ENCODE measurements around the gene DNAJA3.

Gene DNAJA3

DNA sequence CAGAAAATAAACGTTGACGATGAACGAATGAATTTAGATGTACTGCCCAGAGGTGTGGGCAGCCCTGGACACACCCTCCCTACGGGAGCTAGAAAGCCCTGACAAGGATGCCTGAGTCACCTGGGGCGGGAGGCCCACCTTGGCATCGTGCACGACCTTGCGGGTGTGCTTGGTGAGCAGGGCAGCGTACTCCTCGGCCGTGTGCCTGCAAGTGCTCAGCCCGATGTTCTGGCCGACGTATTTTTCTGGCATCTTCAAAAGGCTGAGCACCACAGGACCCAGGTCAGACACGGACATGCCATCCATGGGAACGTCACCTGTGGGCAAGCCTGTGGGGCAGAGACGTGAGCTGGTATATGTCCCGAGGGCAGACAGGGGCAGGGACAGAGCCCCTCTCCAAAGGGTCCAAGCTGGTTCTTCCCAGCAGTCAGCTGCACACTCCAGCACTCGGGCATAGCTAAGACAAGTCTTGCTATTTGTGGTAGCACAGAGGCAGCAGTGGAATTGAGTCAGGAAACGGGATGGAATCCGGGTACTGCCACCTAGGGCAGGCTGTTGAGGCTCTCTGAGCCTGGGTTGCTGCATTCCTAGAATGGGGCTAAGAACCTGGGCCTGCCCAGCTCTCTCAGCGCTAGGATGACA lies 38.0 kb downstream of the DNAJA3 start:
- no peak overlapping the region for H2AFZ ChIP-seq
- no peak overlapping the region for H3K27ac ChIP-seq
- no peak overlapping the region for H3K4me3 ChIP-seq (ENCODE audit: low read depth, low read length)
- H3K79me2 ChIP-seq: no peaks in the 10 kb centered on the region
- no peaks in the 10 kb centered on the region for H3K36me3 ChIP-seq (ENCODE audit: control insufficient read depth, insufficient read depth, low read length)
- H3K4me2 ChIP-seq (ENCODE audit: low read length): no peak overlapping the region
- no peaks in the 10 kb centered on the region for H3K9me3 ChIP-seq (ENCODE audit: control insufficient read depth, low read length)
- TF ChIP-seq CTCF (IDR thresholded peaks at IDR 0.05): no peak
- no peaks in the 10 kb centered on the region for H3K27me3 ChIP-seq (ENCODE audit: control insufficient read depth, insufficient read depth, low read length)
- no peak overlapping the region for H3K9ac ChIP-seq
- H3K4me1 ChIP-seq: no peaks in the 10 kb centered on the region

- H3K27me3 ChIP-seq (ENCODE audit: control insufficient read depth, insufficient read depth, low read length): no peaks in the 10 kb centered on the region
- TF ChIP-seq CTCF (IDR thresholded peaks at IDR 0.05): no peak
- no peak overlapping the region for H2AFZ ChIP-seq
- no peak overlapping the region for H3K4me3 ChIP-seq (ENCODE audit: low read depth, low read length)
- no peaks in the 10 kb centered on the region for H3K4me1 ChIP-seq
- H3K9me3 ChIP-seq (ENCODE audit: control insufficient read depth, low read length): no peaks in the 10 kb centered on the region
- H3K9ac ChIP-seq: no peak overlapping the region
- no peaks in the 10 kb centered on the region for H3K79me2 ChIP-seq
- H3K27ac ChIP-seq: no peak overlapping the region
- H3K4me2 ChIP-seq (ENCODE audit: low read length): no peak overlapping the region
- H3K36me3 ChIP-seq (ENCODE audit: control insufficient read depth, insufficient read depth, low read length): no peaks in the 10 kb centered on the region
Observed at GRCh38 chr16:4465977-4466779, 40.5 kb downstream of the DNAJA3 start.

- no peaks in the 10 kb centered on the region for H3K27me3 ChIP-seq (ENCODE audit: control insufficient read depth, insufficient read depth, low read length)
- no peaks in the 10 kb centered on the region for H3K79me2 ChIP-seq
- no peak overlapping the region for H3K27ac ChIP-seq
- H3K4me1 ChIP-seq: no peaks in the 10 kb centered on the region
- H2AFZ ChIP-seq: no peak overlapping the region
- no peaks in the 10 kb centered on the region for H3K36me3 ChIP-seq (ENCODE audit: control insufficient read depth, insufficient read depth, low read length)
- no peak overlapping the region for H3K4me3 ChIP-seq (ENCODE audit: low read depth, low read length)
- no peak overlapping the region for H3K4me2 ChIP-seq (ENCODE audit: low read length)
- no peak overlapping the region for H3K9ac ChIP-seq
- TF ChIP-seq CTCF (IDR thresholded peaks at IDR 0.05): no peak
- no peaks in the 10 kb centered on the region for H3K9me3 ChIP-seq (ENCODE audit: control insufficient read depth, low read length)
Observed at GRCh38 chr16:4467916-4468315, 42.2 kb downstream of the DNAJA3 start.

DNA sequence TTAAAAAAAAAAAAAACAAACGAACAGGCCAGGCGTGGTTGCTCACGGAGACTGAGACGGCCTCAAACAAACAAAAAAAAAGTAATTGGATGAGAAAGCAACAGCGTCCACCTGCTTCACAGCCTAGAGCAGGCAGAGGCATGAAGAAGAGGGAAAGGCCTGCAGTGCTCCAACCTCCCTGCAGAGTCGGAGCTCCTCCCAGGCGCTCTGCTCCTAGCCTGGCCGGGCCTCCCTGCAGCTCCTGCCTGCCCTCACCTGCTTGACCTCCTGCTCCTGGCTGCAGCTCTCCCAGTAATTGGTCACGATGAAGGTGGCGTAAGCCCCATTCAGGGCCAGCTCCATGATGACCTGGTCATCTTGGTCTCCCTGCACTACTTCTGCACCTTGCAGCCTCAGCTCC lies 43.3 kb downstream of the DNAJA3 start:
- no peaks in the 10 kb centered on the region for H3K79me2 ChIP-seq
- H3K36me3 ChIP-seq (ENCODE audit: control insufficient read depth, insufficient read depth, low read length): no peaks in the 10 kb centered on the region
- no peak overlapping the region for H3K4me3 ChIP-seq (ENCODE audit: low read depth, low read length)
- no peaks in the 10 kb centered on the region for H3K27me3 ChIP-seq (ENCODE audit: control insufficient read depth, insufficient read depth, low read length)
- no peak overlapping the region for H2AFZ ChIP-seq
- no peaks in the 10 kb centered on the region for H3K9me3 ChIP-seq (ENCODE audit: control insufficient read depth, low read length)
- TF ChIP-seq CTCF (IDR thresholded peaks at IDR 0.05): no peak
- no peak overlapping the region for H3K27ac ChIP-seq
- no peak overlapping the region for H3K4me2 ChIP-seq (ENCODE audit: low read length)
- H3K9ac ChIP-seq: no peak overlapping the region
- no peaks in the 10 kb centered on the region for H3K4me1 ChIP-seq
